Activated naive CD8-positive, alpha-beta T cell (primary cell): ENCODE measurements around the gene MED10.

ENCODE experiments used
- H3K27ac Mint-ChIP-seq: one replicate; pipeline ENCODE4 v1.8.0; 2021; ENCODE audit warnings: mixed read lengths
- H3K27me3 Mint-ChIP-seq: one replicate; pipeline ENCODE4 v1.8.0; 2021; ENCODE audit warnings: mixed read lengths
- H3K36me3 Mint-ChIP-seq: one replicate; pipeline ENCODE4 v1.8.0; 2021; ENCODE audit warnings: mixed read lengths
- H3K4me1 Mint-ChIP-seq: one replicate; pipeline ENCODE4 v1.8.0; 2021; ENCODE audit warnings: low read depth, mixed read lengths
- H3K4me3 Mint-ChIP-seq: one replicate; pipeline ENCODE4 v1.8.0; 2021; ENCODE audit warnings: mild to moderate bottlenecking, mixed read lengths
- H3K9me3 Mint-ChIP-seq: one replicate; pipeline ENCODE4 v1.8.0; 2021; ENCODE audit warnings: low read depth, mixed read lengths

MED10 gene

DNA sequence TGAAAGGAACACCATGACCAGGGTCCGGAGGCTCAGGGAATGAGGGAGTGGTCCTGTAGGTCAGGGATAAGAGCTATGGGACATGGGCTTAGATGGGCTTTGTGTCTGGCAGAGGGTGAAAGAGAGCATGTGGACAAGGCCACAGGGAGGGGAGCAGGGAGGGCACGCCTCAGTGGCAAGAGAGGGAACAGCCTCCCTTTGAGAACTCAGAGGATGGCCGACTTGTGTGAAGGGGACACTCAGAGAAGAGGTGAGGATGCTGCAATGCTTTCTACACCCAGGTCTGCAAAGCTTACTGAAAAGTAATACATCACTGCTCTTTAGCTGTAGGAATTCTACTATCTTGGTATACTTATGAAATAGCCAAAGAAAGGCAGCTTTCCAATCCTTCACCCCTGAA lies 23.5 kb downstream of the MED10 start:
- H3K27me3 Mint-ChIP-seq, result no peaks in the 10 kb centered on the region

DNA sequence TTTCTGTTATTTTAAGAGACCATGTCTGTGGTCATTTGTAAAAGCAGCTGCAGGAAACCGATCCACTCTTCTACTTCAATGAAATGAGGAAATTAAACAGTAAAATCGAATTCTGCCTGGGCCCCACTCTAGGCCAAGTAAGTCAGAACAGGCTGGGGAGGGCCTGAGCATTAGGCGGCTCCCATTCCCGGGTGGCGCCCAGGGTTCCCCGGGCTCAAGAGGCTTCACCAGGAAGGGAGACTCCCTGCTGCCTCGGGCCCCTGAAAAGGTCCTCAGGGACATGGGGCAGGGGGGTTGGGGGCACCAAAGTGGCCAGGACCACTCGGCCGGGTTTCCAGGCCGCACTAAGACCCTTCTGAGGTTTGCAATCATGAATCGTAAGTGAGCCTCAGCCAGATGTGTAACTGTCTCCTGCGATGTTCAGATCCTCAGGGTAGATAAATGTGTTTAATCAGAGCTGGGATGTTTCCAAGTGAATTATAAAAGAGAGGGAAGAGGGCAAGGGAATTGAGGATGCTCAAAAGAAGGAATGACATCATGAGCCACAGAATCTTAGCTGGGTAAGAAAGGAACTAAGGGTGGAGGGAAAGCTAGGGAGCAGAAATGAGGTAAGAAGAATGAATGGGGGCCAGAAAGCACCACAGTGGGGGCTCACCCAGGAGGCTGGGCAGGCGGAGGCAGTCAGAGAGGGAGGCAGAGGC lies 24.6 kb downstream of the MED10 start:
- Mint-ChIP-seq H3K27ac (no peak overlapping the region), H3K4me1 (peaks cover 5% of the 10 kb centered on the region), H3K27me3 (no peaks in the 10 kb centered on the region), H3K4me3 (no peak overlapping the region), H3K36me3 (peaks cover 4% of the 10 kb centered on the region), H3K9me3 (no peaks in the 10 kb centered on the region)

More for the DNA sequence above, 23.5 kb downstream of the MED10 start:
- Mint-ChIP-seq H3K4me1 (peaks cover 11% of the 10 kb centered on the region), H3K27ac (no peak overlapping the region), H3K9me3 (no peaks in the 10 kb centered on the region), H3K4me3 (no peak overlapping the region), H3K36me3 (peaks cover 7% of the 10 kb centered on the region)

DNA sequence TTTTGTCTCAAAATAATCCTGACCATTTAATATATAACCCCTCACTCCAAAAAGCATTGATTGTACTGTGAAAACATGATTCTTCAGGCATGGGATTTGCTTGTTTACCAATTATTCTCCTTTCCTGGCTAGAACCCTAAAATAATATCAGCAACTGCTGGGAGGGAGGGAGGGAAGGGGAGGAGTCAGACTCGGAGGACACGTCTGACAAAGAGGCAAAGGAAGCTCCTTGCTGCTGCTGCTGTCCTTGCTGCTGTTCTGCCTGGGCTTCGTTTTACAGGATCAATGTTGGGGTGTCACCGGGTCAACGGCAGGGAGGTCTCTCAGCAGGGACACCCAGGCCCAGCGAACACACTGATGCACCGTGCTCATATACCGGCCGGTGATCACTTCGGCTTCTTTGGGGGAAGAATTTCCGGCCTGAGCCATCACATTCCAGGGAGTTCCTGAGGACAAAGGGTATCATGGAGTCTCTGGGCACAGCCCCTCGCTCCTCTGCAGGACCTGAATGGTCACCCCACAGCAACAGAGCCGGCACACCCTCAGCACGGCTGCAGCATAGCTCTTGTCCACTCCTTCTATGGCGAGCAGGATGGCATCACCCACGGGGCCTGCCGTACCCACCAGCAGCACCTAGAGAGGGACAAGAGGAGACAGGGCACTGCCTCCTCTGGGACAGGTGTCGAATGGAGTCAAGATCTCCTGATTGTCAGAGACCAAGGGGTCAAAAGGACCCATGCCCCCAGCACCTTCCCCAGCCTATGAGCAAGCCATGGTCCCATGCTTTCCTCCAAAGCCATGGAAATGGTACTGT lies 27.9 kb downstream of the MED10 start:
- no peaks in the 10 kb centered on the region for H3K27me3 Mint-ChIP-seq
- H3K36me3 Mint-ChIP-seq, result no peaks in the 10 kb centered on the region
- H3K4me3 Mint-ChIP-seq, result no peak overlapping the region
- peaks cover 5% of the 10 kb centered on the region for H3K4me1 Mint-ChIP-seq
- H3K9me3 Mint-ChIP-seq, result no peaks in the 10 kb centered on the region
- no peak overlapping the region for H3K27ac Mint-ChIP-seq

DNA sequence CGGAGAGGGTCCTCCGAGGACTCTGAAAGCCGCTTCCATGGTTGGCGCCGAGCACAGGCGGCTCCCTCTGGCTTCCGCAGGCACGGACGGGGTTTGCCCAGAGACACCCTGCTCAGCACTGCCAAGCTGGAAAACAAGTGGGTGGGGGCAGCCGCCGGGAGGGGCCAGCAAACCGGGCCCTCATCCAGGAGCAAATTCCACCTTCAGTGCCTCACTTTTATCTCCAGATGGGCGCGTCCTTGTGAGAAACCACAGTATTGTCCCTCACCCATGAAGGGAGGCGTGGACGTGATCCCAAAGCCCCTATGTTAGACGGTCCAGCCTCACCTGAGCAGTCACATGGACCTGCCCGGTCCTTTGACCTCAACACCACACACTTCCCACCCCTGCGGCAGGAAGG lies 29.0 kb downstream of the MED10 start:
- no peak overlapping the region for H3K27ac Mint-ChIP-seq
- peaks cover 5% of the 10 kb centered on the region for H3K4me1 Mint-ChIP-seq
- H3K4me3 Mint-ChIP-seq, result no peak overlapping the region
- H3K27me3 Mint-ChIP-seq, result no peaks in the 10 kb centered on the region
- peaks cover 2% of the 10 kb centered on the region for H3K36me3 Mint-ChIP-seq
- no peaks in the 10 kb centered on the region for H3K9me3 Mint-ChIP-seq

DNA sequence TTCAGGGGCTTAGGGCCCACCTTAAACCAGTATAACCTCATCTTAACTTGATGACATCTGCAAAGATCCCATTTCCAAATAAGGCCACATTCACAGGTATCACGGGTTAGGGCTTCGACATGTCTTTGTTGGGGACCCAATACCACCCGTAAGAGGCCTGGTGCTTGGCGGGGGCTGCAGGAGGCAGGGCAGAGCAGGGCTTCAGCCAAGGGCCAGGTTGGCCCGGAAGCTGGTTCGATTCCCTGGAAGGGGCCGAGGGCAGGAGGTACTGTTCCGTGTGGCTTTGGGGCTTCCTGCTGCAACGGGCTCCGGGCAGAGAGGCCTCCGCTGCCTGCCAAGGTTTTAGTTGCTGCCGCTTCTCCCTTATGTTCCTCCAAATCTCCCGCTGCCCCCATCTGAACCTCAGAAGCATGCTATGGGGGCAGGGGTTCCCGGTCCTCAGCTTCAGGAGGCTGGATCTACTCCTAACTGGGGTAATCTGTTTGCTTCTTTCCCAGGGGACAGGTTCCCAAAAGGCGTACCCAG lies 29.8 kb downstream of the MED10 start:
- Mint-ChIP-seq H3K4me3 (no peak overlapping the region), H3K36me3 (peaks cover 2% of the 10 kb centered on the region), H3K27ac (no peak overlapping the region), H3K4me1 (peaks cover 4% of the 10 kb centered on the region), H3K27me3 (no peaks in the 10 kb centered on the region), H3K9me3 (no peaks in the 10 kb centered on the region)

DNA sequence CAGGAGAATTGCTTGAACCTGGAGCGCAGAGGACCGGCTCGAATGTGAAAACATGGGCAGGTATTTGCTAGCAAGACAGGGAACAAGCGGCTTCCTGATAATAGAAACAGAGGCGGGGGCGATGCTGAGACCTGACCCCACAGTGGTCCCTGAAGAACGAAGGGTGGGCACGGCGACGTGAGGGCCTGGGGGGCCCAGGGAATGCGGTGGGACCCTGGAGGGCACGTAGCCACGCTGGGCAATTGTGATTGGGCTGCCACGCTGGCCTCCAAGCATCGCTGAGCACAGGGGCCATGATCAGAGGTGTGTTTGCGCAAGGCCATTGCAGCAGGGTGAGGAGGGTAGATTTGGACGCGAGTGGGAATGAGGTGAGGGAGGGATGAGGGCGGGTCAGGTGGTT lies 30.7 kb downstream of the MED10 start:
- Mint-ChIP-seq H3K9me3 (no peaks in the 10 kb centered on the region), H3K27ac (no peak overlapping the region), H3K4me1 (peaks cover 4% of the 10 kb centered on the region), H3K27me3 (no peaks in the 10 kb centered on the region), H3K4me3 (no peak overlapping the region), H3K36me3 (peaks cover 2% of the 10 kb centered on the region)

DNA sequence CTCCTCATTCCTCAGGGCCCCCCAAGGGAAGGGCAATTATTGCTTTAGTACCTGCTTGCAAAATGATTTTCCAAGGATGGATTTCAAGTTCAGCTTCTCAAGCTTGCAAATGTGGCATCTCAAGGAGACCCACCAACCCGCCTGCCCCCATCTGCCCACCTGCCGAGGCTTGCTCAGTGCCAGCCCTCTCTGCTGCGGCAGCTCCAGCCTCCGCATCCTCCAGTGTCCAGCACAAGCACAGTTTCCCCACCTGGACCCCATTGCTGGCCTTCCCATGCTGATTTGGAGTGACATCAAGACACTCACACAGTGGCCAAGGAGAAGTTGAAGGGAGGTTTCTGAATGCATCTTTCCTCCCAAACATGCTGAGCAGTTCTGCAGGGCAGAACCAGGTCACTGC lies 31.2 kb downstream of the MED10 start:
- H3K27me3 Mint-ChIP-seq, result no peaks in the 10 kb centered on the region
- H3K36me3 Mint-ChIP-seq, result peaks cover 2% of the 10 kb centered on the region
- no peak overlapping the region for H3K27ac Mint-ChIP-seq
- no peaks in the 10 kb centered on the region for H3K9me3 Mint-ChIP-seq
- peaks cover 3% of the 10 kb centered on the region for H3K4me1 Mint-ChIP-seq
- no peak overlapping the region for H3K4me3 Mint-ChIP-seq

DNA sequence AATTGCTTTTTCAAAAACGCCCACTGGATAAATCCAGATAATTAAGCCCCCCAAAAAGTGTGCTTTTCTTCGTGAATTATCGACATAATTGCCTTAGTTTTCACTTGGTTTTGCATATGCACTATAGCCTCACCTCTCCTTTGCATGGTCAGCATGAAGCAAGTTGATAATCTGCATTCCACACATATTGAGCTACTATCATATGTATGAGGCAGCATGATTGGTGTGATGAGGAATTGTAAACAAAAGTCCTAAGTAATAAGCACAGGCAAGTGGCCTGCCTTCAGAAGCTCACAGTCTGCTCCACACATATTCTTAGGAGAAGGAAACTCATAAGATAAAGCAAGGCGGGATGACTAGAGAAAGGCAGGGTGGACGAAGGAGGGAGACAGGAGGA lies 33.8 kb downstream of the MED10 start:
- Mint-ChIP-seq H3K4me1 (no peaks in the 10 kb centered on the region), H3K4me3 (no peak overlapping the region), H3K27me3 (no peaks in the 10 kb centered on the region), H3K27ac (no peak overlapping the region), H3K36me3 (peaks cover 2% of the 10 kb centered on the region), H3K9me3 (no peaks in the 10 kb centered on the region)

DNA sequence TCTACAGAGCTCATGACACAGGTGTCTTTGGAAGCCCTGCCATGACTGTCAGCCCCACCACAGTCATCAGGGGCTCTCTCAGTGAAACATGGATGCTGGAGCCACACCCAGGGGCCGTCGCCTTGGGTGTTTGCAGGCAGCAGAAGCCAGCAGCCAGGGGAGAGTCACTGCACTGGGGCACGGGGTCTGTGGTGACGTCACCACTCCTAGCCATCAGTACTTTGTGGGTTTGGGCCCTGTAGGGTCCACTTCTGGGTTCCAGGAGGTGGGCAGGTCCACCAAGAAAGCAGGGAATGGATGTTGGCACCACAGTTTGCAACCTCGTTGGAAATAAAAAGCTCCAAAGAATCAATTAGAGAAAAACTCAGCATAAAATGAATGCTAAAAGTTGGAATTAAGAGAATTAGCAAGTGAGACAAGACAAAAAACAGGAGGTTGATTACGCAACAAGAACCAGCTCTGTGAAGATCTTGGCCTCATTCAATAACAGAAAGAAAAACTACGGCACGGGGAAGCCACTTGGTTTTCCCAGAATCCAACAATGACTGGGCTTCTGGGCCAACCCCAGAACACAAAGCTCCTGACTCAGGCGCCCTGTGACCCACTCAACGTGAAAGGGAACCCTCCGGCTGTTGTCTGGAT lies 34.3 kb downstream of the MED10 start:
- no peaks in the 10 kb centered on the region for H3K9me3 Mint-ChIP-seq
- H3K4me1 Mint-ChIP-seq, result no peaks in the 10 kb centered on the region
- H3K36me3 Mint-ChIP-seq, result peaks cover 2% of the 10 kb centered on the region
- no peak overlapping the region for H3K4me3 Mint-ChIP-seq
- no peak overlapping the region for H3K27ac Mint-ChIP-seq
- H3K27me3 Mint-ChIP-seq, result no peaks in the 10 kb centered on the region

DNA sequence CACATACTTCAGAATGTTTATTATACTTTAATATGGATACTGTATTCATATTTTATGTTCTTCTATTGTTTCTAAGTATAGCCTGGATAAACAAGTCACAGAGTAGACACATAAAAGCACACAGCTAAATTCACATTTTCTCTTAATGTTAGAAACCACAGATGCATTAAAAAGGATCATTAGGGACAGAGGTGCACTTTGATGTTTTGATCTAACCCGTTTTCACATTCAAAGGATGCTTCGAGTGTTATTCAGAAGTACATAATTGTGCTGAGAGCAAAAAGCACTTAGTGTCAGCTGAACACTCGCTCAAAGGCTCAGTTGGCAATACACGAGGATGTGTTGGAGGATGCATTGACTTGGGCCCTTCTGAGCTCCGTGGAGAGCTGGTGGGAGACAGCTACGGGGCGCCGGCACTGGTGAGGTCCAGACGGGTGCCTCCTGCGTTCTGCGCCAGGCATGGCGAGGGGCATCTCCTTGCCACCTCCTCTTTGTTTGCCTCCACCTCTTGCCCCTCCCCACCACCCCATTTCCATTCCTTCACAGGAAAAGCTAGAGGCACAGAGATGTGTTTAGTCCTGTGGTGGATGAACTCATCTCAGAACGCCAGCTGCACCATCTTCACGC lies 35.5 kb downstream of the MED10 start:
- Mint-ChIP-seq H3K9me3 (no peaks in the 10 kb centered on the region), H3K27me3 (no peaks in the 10 kb centered on the region), H3K4me1 (no peaks in the 10 kb centered on the region), H3K36me3 (peaks cover 2% of the 10 kb centered on the region), H3K4me3 (no peak overlapping the region), H3K27ac (no peak overlapping the region)

DNA sequence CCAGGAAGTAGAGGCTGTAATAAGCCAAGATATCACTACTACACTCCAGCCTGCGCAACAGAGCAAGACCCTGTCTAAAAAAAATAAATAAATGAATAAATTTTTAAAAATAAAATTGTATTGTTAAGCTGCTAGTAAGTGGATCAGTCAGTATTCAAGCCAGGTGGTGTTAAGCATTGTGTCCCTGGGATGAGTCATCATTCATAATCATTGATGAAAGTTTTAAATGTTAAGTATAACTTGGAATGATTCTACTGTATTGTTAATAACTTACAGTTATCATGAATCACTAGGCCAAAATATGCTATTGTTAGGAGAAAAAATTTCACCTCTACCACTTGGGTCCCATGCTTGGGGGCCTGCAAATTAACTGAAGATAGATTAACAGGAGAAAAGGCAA lies 38.2 kb downstream of the MED10 start:
- Mint-ChIP-seq H3K4me1 (no peaks in the 10 kb centered on the region), H3K27me3 (no peaks in the 10 kb centered on the region), H3K27ac (no peak overlapping the region)

DNA sequence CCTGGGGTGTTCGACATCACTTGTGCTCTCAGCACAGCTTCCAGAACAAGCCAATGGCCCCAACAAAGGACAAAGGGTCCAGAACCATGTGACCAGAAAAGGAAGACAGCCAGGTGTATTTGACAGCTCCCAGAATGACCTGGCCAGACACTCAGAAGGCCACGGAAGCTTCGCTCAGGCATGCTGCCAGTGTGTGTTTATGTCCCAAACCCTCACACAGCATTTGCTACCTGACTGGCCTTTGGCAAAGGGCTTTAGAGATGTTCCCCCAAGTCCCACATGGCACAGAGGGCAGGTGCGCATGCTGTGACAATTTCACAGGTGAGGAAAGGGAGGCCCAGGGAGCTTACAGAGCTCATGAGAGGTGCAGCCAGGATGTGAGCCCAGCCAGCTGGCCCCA lies 39.5 kb downstream of the MED10 start:
- peaks cover 14% of the 10 kb centered on the region for H3K36me3 Mint-ChIP-seq

More for the DNA sequence above, 38.2 kb downstream of the MED10 start:
- H3K4me3 Mint-ChIP-seq, result no peak overlapping the region
- H3K36me3 Mint-ChIP-seq, result peaks cover 10% of the 10 kb centered on the region
- no peaks in the 10 kb centered on the region for H3K9me3 Mint-ChIP-seq

DNA sequence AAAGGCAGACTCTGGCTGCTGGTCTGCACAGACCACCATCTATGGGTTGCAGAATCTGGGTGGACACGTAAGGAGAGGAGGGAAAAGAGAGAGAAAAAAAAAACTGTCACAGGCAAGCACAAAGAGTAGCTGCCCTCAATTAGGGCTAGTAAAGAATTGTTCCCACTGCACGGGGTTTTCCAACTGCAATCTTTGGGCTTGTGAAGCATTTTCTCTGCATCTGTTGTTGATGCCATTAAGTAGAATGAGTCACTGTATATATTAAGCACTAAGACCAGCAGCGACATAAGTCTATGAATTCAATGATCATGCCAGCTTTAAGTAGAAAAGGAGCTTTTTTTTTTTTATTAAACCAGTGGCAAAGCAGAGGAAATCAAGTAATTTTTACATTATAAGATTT lies 40.2 kb downstream of the MED10 start:
- H3K27me3 Mint-ChIP-seq, result no peaks in the 10 kb centered on the region

More for the DNA sequence above, 39.5 kb downstream of the MED10 start:
- Mint-ChIP-seq H3K27me3 (no peaks in the 10 kb centered on the region), H3K27ac (no peak overlapping the region), H3K4me3 (no peak overlapping the region), H3K9me3 (no peaks in the 10 kb centered on the region), H3K4me1 (no peaks in the 10 kb centered on the region)

DNA sequence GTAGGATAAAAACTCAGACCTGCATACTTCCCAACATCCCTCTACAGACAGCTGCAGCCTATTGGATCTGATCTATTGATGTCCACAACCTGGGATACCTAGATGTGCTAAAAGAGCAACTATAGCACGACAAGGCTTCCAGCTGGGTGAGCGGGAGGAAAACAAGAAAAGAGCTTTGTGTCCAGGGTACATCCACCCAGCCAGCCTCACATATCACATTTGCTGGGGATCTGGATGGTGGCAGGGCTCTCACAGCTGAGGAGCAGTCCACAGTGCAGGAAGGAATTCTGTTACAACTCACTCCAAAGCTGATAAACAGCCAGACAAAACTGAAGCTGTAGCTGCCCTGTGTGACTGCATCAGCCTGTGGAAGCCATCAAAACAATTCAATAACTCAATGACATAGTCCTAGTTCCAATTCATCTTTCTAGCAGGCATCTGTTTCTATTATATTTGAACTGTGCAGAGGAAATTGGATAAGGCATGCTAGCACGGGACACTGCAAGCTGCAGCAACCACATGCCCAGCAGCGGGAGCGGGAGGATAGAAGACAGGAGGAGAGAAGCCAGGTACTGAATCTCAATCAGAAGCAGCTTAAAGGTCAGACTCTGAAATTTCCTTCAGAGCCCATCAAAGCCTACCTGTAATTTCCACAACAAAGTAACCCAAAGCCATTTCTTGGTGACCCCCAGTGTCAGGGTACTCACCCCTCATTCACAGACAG lies 45.0 kb downstream of the MED10 start:
- H3K27me3 Mint-ChIP-seq, result no peaks in the 10 kb centered on the region
- no peaks in the 10 kb centered on the region for H3K9me3 Mint-ChIP-seq
- no peak overlapping the region for H3K4me3 Mint-ChIP-seq
- H3K27ac Mint-ChIP-seq, result no peak overlapping the region
- H3K4me1 Mint-ChIP-seq, result no peaks in the 10 kb centered on the region
- H3K36me3 Mint-ChIP-seq, result peaks cover 42% of the 10 kb centered on the region

More for the DNA sequence above, 40.2 kb downstream of the MED10 start:
- H3K4me3 Mint-ChIP-seq, result no peak overlapping the region
- H3K36me3 Mint-ChIP-seq, result peaks cover 22% of the 10 kb centered on the region
- H3K4me1 Mint-ChIP-seq, result no peaks in the 10 kb centered on the region
- no peaks in the 10 kb centered on the region for H3K9me3 Mint-ChIP-seq
- H3K27ac Mint-ChIP-seq, result no peak overlapping the region
